ENCODE measurements around the gene ZNF853. TPM values are rescaled to one million over a fixed set of nuclear protein-coding genes. Genes with fewer than 3 reads are reported as not detected.

ZNF853 gene
- total RNA-seq, 2 donors from 2014 or later: 3.6 to 11.2 TPM

DNA sequence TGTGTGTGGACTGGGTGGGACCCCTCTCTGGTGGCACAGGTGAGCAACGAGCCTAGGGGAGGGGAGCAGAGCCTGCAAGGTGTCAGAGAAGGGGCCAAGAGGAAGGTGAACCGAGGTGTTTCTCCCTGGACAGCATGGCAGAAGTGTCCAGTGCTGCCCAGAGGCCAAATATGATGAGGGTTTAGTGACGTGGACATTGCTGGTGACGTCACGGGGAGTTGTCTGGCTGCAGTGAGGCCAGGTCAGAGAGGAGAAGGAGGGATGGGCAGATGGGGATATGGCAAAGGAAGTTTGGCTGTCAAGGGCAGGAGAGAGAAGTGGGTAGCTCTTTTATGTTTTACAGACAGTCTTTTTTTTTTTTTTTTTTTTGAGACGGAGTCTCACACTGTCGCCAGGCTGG, 2.6 kb upstream of the ZNF853 start:
- Histone ChIP-seq H3K4me3 (no peak overlapping the region), H3K9me3 (no peaks in the 10 kb centered on the region), H3K36me3 (replicated peaks in 1 of 2; ENCODE audit: insufficient read depth in 1 of 2, low read depth in 2 of 2) (no peaks in the 10 kb centered on the region), H3K4me1 (peaks cover 7% of the 10 kb centered on the region), H3K27me3 (no peaks in the 10 kb centered on the region), H3K27ac (no peak overlapping the region)
- ATAC-seq (no peak), DNase-seq (no peak)
- no peak for TF ChIP-seq POLR2A (IDR thresholded peaks at IDR 0.05)
- TF ChIP-seq, protein P1, sequence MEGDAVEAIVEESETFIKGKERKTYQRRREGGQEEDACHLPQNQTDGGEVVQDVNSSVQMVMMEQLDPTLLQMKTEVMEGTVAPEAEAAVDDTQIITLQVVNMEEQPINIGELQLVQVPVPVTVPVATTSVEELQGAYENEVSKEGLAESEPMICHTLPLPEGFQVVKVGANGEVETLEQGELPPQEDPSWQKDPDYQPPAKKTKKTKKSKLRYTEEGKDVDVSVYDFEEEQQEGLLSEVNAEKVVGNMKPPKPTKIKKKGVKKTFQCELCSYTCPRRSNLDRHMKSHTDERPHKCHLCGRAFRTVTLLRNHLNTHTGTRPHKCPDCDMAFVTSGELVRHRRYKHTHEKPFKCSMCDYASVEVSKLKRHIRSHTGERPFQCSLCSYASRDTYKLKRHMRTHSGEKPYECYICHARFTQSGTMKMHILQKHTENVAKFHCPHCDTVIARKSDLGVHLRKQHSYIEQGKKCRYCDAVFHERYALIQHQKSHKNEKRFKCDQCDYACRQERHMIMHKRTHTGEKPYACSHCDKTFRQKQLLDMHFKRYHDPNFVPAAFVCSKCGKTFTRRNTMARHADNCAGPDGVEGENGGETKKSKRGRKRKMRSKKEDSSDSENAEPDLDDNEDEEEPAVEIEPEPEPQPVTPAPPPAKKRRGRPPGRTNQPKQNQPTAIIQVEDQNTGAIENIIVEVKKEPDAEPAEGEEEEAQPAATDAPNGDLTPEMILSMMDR (IDR thresholded peaks at IDR 0.05): no peak
- intact Hi-C loops (cut with DNase I): no loop called here
- WGBS, 2 donors: 57 to 65% methylated on average over 7 of the region's 7 CpGs

DNA sequence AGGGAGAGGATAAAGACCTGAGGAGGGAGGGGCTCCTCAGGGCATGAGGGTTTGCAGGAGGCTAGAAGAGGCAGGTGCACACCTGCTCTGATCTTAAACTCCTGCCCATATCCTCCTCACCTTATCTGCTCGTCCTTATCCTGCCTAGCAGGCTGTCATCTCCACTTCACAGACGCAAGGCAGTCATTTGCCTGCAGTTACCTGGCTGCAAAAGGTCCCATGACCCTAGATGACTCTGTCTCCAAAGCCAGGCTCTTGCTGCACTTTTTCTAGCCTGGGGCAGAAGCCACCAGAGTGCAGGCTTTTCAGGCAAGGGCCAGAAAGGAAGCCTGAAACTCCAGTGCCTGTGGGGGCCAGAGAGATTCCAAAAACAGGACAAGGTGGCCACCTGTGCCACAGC, 1.7 kb upstream of the ZNF853 start:
- DNase-seq (no peak), ATAC-seq (no peak)
- TF ChIP-seq, protein P1 (IDR thresholded peaks at IDR 0.05): no peak
- TF ChIP-seq POLR2A (IDR thresholded peaks at IDR 0.05): no peak
- Histone ChIP-seq H3K4me1 (peaks cover 7% of the 10 kb centered on the region), H3K9me3 (no peaks in the 10 kb centered on the region), H3K4me3 (no peak overlapping the region), H3K27me3 (no peaks in the 10 kb centered on the region), H3K27ac (no peak overlapping the region), H3K36me3 (replicated peaks in 1 of 2; ENCODE audit: insufficient read depth in 1 of 2, low read depth in 2 of 2) (no peaks in the 10 kb centered on the region)
- intact Hi-C loops (cut with DNase I): no loop called here
- WGBS, 2 donors: 15 to 25% methylated on average over 2 of the region's 2 CpGs

DNA sequence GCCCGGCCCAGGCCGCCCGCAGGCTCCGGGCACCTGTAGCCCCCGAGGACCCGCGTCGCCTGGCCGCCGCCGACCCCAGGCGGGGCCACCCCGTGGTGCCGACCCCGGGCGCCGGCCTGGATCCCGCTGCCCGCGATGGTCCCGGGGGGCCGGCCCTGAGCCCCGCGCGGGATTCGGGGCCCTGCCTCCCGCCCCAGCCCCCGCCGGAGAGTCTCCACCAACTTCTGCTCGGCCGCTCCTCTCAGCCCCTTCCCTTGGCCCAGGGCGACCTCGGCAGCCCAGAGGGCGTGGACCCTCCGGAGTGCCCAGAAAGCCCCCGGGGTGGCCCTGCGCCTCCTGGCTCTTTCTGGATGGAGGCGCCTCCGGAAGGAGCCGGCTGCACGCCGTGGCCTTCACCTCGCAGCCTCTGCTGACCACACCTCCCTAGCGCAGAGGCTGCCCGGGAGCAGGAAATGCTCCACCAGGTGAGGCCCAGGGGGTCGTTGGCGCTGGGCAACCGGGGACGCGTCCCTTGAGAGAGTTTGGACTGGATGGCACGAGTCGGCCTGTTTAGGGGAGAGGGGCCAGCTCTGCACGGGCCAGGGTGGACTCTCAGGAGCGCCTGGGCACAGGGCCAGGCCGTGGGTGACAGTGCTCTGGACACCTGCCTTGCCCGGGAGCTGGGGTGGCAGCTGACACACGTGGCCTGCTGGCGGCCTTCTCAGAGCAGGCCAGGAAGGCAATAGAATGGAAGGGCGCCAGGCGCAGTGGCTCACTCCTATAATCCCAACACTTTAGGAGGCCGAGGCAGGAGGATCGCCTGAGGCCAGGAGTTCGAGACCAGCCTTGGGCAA, 529 bp downstream of the ZNF853 start:
- intact Hi-C loops (cut with DNase I): no loop called here
- peaks cover 7% of the 10 kb centered on the region for H3K4me1 ChIP-seq
- TF ChIP-seq, protein P1 (IDR thresholded peaks at IDR 0.05): no peak
- TF ChIP-seq POLR2A (IDR thresholded peaks at IDR 0.05): peak in 2 of 3 donors; percentile 11 to 20
- peak overlapping the region in 3 of 4 donors; percentile 2 to 55 (median 22) for H3K27ac ChIP-seq
- H3K9me3 ChIP-seq: no peaks in the 10 kb centered on the region
- H3K4me3 ChIP-seq: peak overlapping the region in 1 of 2 donors; percentile 63
- DNase-seq: peak; percentile 57 to 83 (median 73)
- peak; percentile 64 for ATAC-seq
- H3K27me3 ChIP-seq: no peaks in the 10 kb centered on the region
- WGBS, 2 donors: 6 to 48% methylated on average over 5 to 62 of the region's 63 CpGs
- H3K36me3 ChIP-seq (replicated peaks in 1 of 2; ENCODE audit: insufficient read depth in 1 of 2, low read depth in 2 of 2): no peaks in the 10 kb centered on the region

- no peaks in the 10 kb centered on the region for H3K9me3 ChIP-seq
- no peak overlapping the region for H3K27ac ChIP-seq
- peaks cover 0 to 4% of the 10 kb centered on the region in 2 donors for H3K36me3 ChIP-seq (replicated peaks in 1 of 2; ENCODE audit: insufficient read depth in 1 of 2, low read depth in 2 of 2)
- peaks cover 7% of the 10 kb centered on the region for H3K4me1 ChIP-seq
- DNase-seq (no peak), ATAC-seq (no peak)
- H3K4me3 ChIP-seq: no peak overlapping the region
- 90 to 92% methylated on average over 4 to 18 of the region's 20 CpGs for WGBS, 2 donors
- no peaks in the 10 kb centered on the region for H3K27me3 ChIP-seq
- no peak for TF ChIP-seq POLR2A (IDR thresholded peaks at IDR 0.05)
- TF ChIP-seq, protein P1 (IDR thresholded peaks at IDR 0.05): no peak
- intact Hi-C loops (cut with DNase I): no loop called here
These were observed 1.6 kb downstream of the ZNF853 start for GRCh38 chr7:6616854-6617643.

Data from body of pancreas (tissue), 4 donors.